GM12878 (cell line): ENCODE results near the gene MYL11. TPM values are rescaled to one million over a fixed set of nuclear protein-coding genes. Genes with fewer than 3 reads are reported as not detected.

ENCODE experiments used
- ATF2 ChIP-seq: IDR thresholded peaks from 2 replicates; pipeline ENCODE4 v1.6.1; 2012; ENCODE audit warnings: low read length, inconsistent platforms
- BHLHE40 ChIP-seq, 2 experiments: fragments of 450-650 bp in 1 of 2; IDR thresholded peaks; 2 replicates each; pipeline ENCODE4 v1.6.1; 2011 to 2017; ENCODE audit warnings: low read depth in 2 of 2, borderline replicate concordance in 1 of 2, improper control_type of control experiment in 1 of 2, low read length in 1 of 2, mild to moderate bottlenecking in 1 of 2
- CHD2 ChIP-seq: IDR thresholded peaks from 2 replicates; pipeline ENCODE4 v1.6.1; 2011; ENCODE audit warnings: low read depth, low read length, improper control_type of control experiment, borderline replicate concordance
- CHD4 ChIP-seq: fragments of 200-600 bp; sonication (generic); IDR thresholded peaks from 2 replicates; pipeline ENCODE4 v1.6.1; 2016; ENCODE audit warnings: mild to moderate bottlenecking
- CREM ChIP-seq: IDR thresholded peaks from 2 replicates; pipeline ENCODE4 v1.6.1; 2014; ENCODE audit warnings: antibody characterized with exemption, low read depth
- FOXM1 ChIP-seq: IDR thresholded peaks from 2 replicates; pipeline ENCODE4 v1.6.1; 2012; ENCODE audit warnings: low read depth, mild to moderate bottlenecking, inconsistent platforms, low read length, moderate library complexity
- GABPA ChIP-seq: IDR thresholded peaks from 2 replicates; pipeline ENCODE4 v1.6.1; 2014; ENCODE audit warnings: antibody characterized with exemption, low read depth, mild to moderate bottlenecking, inconsistent platforms
- HCFC1 ChIP-seq: fragments of 150-350 bp; IDR thresholded peaks from 2 replicates; pipeline ENCODE4 v1.6.1; 2014; ENCODE audit warnings: low read length
- HDAC6 ChIP-seq: fragments of 200-600 bp; sonication (generic); IDR thresholded peaks from one replicate; pipeline ENCODE4 v1.8.0; 2017; ENCODE audit warnings: antibody characterized with exemption; ENCODE audit not compliant: unreplicated experiment
- IRF4 ChIP-seq: IDR thresholded peaks from 2 replicates; pipeline ENCODE4 v1.6.1; 2011; ENCODE audit warnings: low read depth, low read length
- KLF5 ChIP-seq: fragments of 450-650 bp; IDR thresholded peaks from 2 replicates; pipeline ENCODE4 v1.6.1; 2014; ENCODE audit warnings: mild to moderate bottlenecking; ENCODE audit not compliant: partially characterized antibody
- LARP7 ChIP-seq: fragments of 450-650 bp; IDR thresholded peaks from 2 replicates; pipeline ENCODE4 v1.6.1; 2017; ENCODE audit warnings: mild to moderate bottlenecking
- MEF2B ChIP-seq: fragments of 450-650 bp; IDR thresholded peaks from 2 replicates; pipeline ENCODE4 v1.6.1; 2018; ENCODE audit warnings: mild to moderate bottlenecking, moderate library complexity; ENCODE audit not compliant: partially characterized antibody, poor library complexity, severe bottlenecking
- NFXL1 ChIP-seq: fragments of 450-650 bp; IDR thresholded peaks from 2 replicates; pipeline ENCODE4 v1.6.1; 2017; ENCODE audit warnings: antibody characterized with exemption, mild to moderate bottlenecking, borderline replicate concordance
- NFYA ChIP-seq: IDR thresholded peaks from 2 replicates; pipeline ENCODE4 v1.6.1; 2011; ENCODE audit warnings: low read depth, mild to moderate bottlenecking, low read length, improper control_type of control experiment, borderline replicate concordance
- NR2C2 ChIP-seq: IDR thresholded peaks from 2 replicates; pipeline ENCODE4 v1.6.1; 2011; ENCODE audit warnings: borderline replicate concordance, low read depth; ENCODE audit not compliant: control insufficient read depth, insufficient read length
- PAX8 ChIP-seq: fragments of 450-650 bp; IDR thresholded peaks from 2 replicates; pipeline ENCODE4 v1.6.1; 2017; ENCODE audit warnings: mild to moderate bottlenecking, moderate library complexity
- RBBP5 ChIP-seq: fragments of 200-600 bp; sonication (generic); conservative IDR thresholded peaks from 2 replicates; pipeline ENCODE4 v1.6.1; 2016
- RELA ChIP-seq: fragments of 450-650 bp; IDR thresholded peaks from 2 replicates; pipeline ENCODE4 v1.8.0; 2014; ENCODE audit warnings: borderline replicate concordance; ENCODE audit not compliant: partially characterized antibody
- RUNX3 ChIP-seq: IDR thresholded peaks from 2 replicates; pipeline ENCODE4 v1.6.1; 2012; ENCODE audit warnings: low read length, inconsistent platforms
- SIX5 ChIP-seq: IDR thresholded peaks from 2 replicates; pipeline ENCODE4 v1.6.1; 2011; ENCODE audit warnings: mild to moderate bottlenecking, low read depth, low read length, moderate library complexity; ENCODE audit not compliant: severe bottlenecking
- SRF ChIP-seq, 2 experiments: IDR thresholded peaks; 2 replicates each; pipeline ENCODE4 v1.6.1; 2011; ENCODE audit warnings: low read depth in 2 of 2, low read length in 2 of 2, mild to moderate bottlenecking in 1 of 2, moderate library complexity in 1 of 2
- SUPT20H ChIP-seq: IDR thresholded peaks from 2 replicates; pipeline ENCODE4 v1.6.1; 2011; ENCODE audit warnings: low read depth, mild to moderate bottlenecking, low read length, moderate library complexity, borderline replicate concordance; ENCODE audit not compliant: control insufficient read depth
- SUZ12 ChIP-seq: fragments of 200-600 bp; sonication (generic); IDR thresholded peaks from one replicate; pipeline ENCODE4 v1.6.1; 2018; ENCODE audit warnings: antibody characterized with exemption, mild to moderate bottlenecking; ENCODE audit not compliant: unreplicated experiment
- TAF1 ChIP-seq: IDR thresholded peaks from 2 replicates; pipeline ENCODE4 v1.6.1; 2011; ENCODE audit warnings: mild to moderate bottlenecking, low read depth, low read length, borderline replicate concordance
- TBL1XR1 ChIP-seq: IDR thresholded peaks from 2 replicates; pipeline ENCODE4 v1.6.1; 2012; ENCODE audit warnings: low read depth, low read length, improper control_type of control experiment
- TCF7 ChIP-seq: IDR thresholded peaks from 2 replicates; pipeline ENCODE4 v1.6.1; 2014; ENCODE audit warnings: antibody characterized with exemption, borderline replicate concordance
- YY1 ChIP-seq: IDR thresholded peaks from 2 replicates; pipeline ENCODE4 v1.6.1; 2011; ENCODE audit warnings: low read depth, mild to moderate bottlenecking, low read length
- polyA plus RNA-seq, 11 experiments: library from polyadenylated mRNA; depleted of rRNA in 4 of 11; unstranded in 6 of 11; stranded (reverse) in 5 of 11; fragments of >200 nt; fragmentation: Nextera tagmentation in 4 of 11; fragmentation: Illumina TruSeq in 1 of 11; extraction: Ambion mirVana in 4 of 11; extraction: Trizol in 1 of 11; gene quantifications; 1 replicate in 1 of 11; 2 replicates in 10 of 11; pipeline versions ENCODE4 v1.2.1 to v1.2.3, GENCODE V29; 2011 to 2016; ENCODE audit warnings: inconsistent platforms in 2 of 11, missing spikeins in 2 of 11, low read depth in 1 of 11
- total RNA-seq, 4 experiments: library from RNA; depleted of rRNA in 3 of 4; stranded (reverse); fragments of >200 nt in 3 of 4; fragmentation: Illumina TruSeq in 1 of 4; extraction: Trizol in 1 of 4; gene quantifications; 2 replicates each; pipeline versions ENCODE4 v1.2.1 to v1.2.3, GENCODE V29; 2013 to 2021
- TF ChIP-seq, protein P1 (sequence below): fragments of 450-650 bp; IDR thresholded peaks from 2 replicates; pipeline ENCODE4 v1.6.1; 2017; ENCODE audit warnings: mild to moderate bottlenecking, low read depth, inconsistent platforms; ENCODE audit not compliant: poor library complexity, severe bottlenecking

Gene MYL11
- total and polyA plus RNA-seq, 10 of the 15 experiments (the other 5 are each of a cell fraction or from before 2014, with no cell fraction given) = 0.19 to 1.2 (median 0.61) TPM; not detected in 5

DNA sequence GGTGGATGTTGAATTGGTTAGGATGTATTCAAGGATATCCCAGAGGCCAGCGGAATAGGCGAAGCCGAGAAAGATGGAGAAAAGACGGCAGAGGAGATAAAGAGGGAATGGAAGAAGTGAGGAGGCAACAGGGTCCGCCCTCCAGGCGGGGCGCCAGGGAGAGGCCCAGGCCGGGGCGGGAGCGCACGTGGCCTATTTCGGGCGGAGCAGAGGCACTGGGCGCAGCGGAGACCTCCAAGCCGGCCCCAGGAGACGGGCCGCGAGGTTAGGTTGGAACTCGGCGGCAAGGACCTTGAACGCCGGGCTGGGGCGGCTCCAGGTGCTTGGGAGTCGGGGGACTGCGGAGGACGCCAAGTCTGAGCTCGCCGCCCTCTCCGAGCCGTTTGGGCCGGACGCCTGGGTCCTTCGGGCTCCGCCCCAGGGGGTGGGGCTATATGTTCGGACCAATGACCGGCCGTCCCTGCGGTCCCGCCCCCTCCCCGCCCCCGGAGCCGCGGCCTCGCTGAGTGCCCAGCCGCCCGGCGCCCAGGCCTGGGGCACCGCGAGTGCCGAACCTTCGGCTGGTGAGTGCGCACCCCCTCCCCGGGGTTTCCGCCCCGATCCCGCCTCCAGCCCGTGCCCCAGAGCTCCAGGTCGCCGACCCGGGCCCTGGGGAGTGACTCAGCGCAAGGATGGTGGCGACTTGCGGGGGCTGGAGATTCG is 32.7 kb downstream of the MYL11 start, which contains the start of gene ZNF771 (continued):
- TF ChIP-seq, protein P1, sequence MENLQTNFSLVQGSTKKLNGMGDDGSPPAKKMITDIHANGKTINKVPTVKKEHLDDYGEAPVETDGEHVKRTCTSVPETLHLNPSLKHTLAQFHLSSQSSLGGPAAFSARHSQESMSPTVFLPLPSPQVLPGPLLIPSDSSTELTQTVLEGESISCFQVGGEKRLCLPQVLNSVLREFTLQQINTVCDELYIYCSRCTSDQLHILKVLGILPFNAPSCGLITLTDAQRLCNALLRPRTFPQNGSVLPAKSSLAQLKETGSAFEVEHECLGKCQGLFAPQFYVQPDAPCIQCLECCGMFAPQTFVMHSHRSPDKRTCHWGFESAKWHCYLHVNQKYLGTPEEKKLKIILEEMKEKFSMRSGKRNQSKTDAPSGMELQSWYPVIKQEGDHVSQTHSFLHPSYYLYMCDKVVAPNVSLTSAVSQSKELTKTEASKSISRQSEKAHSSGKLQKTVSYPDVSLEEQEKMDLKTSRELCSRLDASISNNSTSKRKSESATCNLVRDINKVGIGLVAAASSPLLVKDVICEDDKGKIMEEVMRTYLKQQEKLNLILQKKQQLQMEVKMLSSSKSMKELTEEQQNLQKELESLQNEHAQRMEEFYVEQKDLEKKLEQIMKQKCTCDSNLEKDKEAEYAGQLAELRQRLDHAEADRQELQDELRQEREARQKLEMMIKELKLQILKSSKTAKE = no peak
- TF ChIP-seq RBBP5 (no peak), RELA (no peak), BHLHE40 (IDR thresholded peaks at IDR 0.05; ENCODE audit: borderline replicate concordance in 1 of 2, low read depth in 2 of 2, low read length in 1 of 2) (peak; percentile 50 to 89; a peak in 3 of 4 replicates), NR2C2 (no peak), KLF5 (no peak), RUNX3 (no peak), CREM (0 out of 2 replicates have a peak, but pooled peaks have one; percentile 1), NFYA (no peak), SRF (IDR thresholded peaks at IDR 0.05; ENCODE audit: low read depth in 2 of 2, low read length in 2 of 2) (no peak), TCF7 (no peak), HCFC1 (0 out of 2 replicates have a peak, but pooled peaks have one; percentile 10), TAF1 (peak; percentile 71; the same call in 1 of the 2 replicates), TBL1XR1 (no peak), SUZ12 (no peak), ATF2 (no peak), YY1 (peak; percentile 57), GABPA (no peak), SUPT20H (no peak), IRF4 (no peak), LARP7 (peak; percentile 56; the same call in 1 of the 2 replicates), CHD2 (no peak), PAX8 (no peak), SIX5 (no peak), HDAC6 (no peak), MEF2B (peak; percentile 34), CHD4 (no peak), FOXM1 (no peak), NFXL1 (no peak)
